Neural cell (in vitro differentiated cells): ENCODE data around the gene CYP11A1. TPM values are rescaled to one million over a fixed set of nuclear protein-coding genes. Genes with fewer than 3 reads are reported as not detected.

ENCODE experiments used
- H2AFZ ChIP-seq: fragments of 200-600, 300-800 bp; sonication (generic), shearing (Covaris generic); 2 replicates; pipeline ENCODE4 v1.6.0; 2014; ENCODE audit warnings: low read depth, mild to moderate bottlenecking, antibody characterized with exemption, low read length, moderate library complexity
- H3F3A ChIP-seq: fragments of 200-600 bp; shearing (Covaris generic); 2 replicates; pipeline ENCODE4 v1.6.1; 2016; ENCODE audit warnings: mild to moderate bottlenecking, moderate library complexity, mixed read lengths, antibody characterized with exemption, low read length; ENCODE audit not compliant: insufficient read depth, poor library complexity, severe bottlenecking
- H3K27ac ChIP-seq: fragments of 200-600, 300-800 bp; sonication (generic), shearing (Covaris generic); 2 replicates; pipeline ENCODE4 v1.5.1; 2014; ENCODE audit warnings: mild to moderate bottlenecking, low read length, moderate library complexity
- H3K27me3 ChIP-seq: fragments of 300-800, 200-600 bp; sonication (generic), shearing (Covaris generic); 2 replicates; pipeline ENCODE4 v1.6.0; 2014; ENCODE audit warnings: mild to moderate bottlenecking, low read depth, low read length, moderate library complexity; ENCODE audit not compliant: insufficient read depth
- H3K36me3 ChIP-seq: fragments of 300-800, 200-600 bp; sonication (generic), shearing (Covaris generic); 2 replicates; pipeline ENCODE4 v1.5.1; 2014; ENCODE audit warnings: mild to moderate bottlenecking, antibody characterized with exemption, low read length, moderate library complexity; ENCODE audit not compliant: insufficient read depth
- H3K4me2 ChIP-seq: fragments of 300-800, 200-600 bp; sonication (generic), shearing (Covaris generic); 2 replicates; pipeline ENCODE4 v1.6.0; 2014; ENCODE audit warnings: mild to moderate bottlenecking, low read length
- H3K4me3 ChIP-seq: fragments of 300-800, 200-600 bp; sonication (generic), shearing (Covaris generic); 2 replicates; pipeline ENCODE4 v1.5.1; 2014; ENCODE audit warnings: mild to moderate bottlenecking, low read length, moderate library complexity
- H3K79me2 ChIP-seq: fragments of 200-600 bp; shearing (Covaris generic); replicated peaks from 2 replicates; pipeline ENCODE4 v1.6.0; 2014; ENCODE audit warnings: mild to moderate bottlenecking, low read length, moderate library complexity; ENCODE audit not compliant: insufficient read depth
- H3K9ac ChIP-seq: fragments of 300-800, 200-600 bp; sonication (generic), shearing (Covaris generic); 2 replicates; pipeline ENCODE4 v1.6.1; 2016; ENCODE audit warnings: mild to moderate bottlenecking, low read length, mixed read lengths
- H3K9me2 ChIP-seq: fragments of 200-600 bp; shearing (Covaris generic); 2 replicates; pipeline ENCODE4 v1.6.1; 2016; ENCODE audit warnings: mild to moderate bottlenecking, low read length, mixed read lengths; ENCODE audit not compliant: insufficient read depth
- H3K9me3 ChIP-seq: fragments of 200-600, 300-800 bp; sonication (generic), shearing (Covaris generic); 2 replicates; pipeline ENCODE4 v1.6.1; 2016; ENCODE audit warnings: mild to moderate bottlenecking, mixed run types, low read length, moderate library complexity, mixed read lengths
- H4K20me1 ChIP-seq: fragments of 200-600 bp; shearing (Covaris generic); 2 replicates; pipeline ENCODE4 v1.6.1; 2016; ENCODE audit warnings: mild to moderate bottlenecking, mixed run types; ENCODE audit not compliant: insufficient read depth
- EP300 ChIP-seq: fragments of 450-650 bp; conservative IDR thresholded peaks from 2 replicates; pipeline ENCODE4 v1.6.1; 2014; ENCODE audit warnings: antibody characterized with exemption, mild to moderate bottlenecking, moderate library complexity; ENCODE audit not compliant: poor library complexity, severe bottlenecking
- EZH2 ChIP-seq: fragments of 200-600, 300-800 bp; shearing (Covaris generic), sonication (generic); IDR thresholded peaks from 2 replicates; pipeline ENCODE4 v1.6.1; 2014; ENCODE audit warnings: antibody characterized with exemption, low read length, borderline replicate concordance, mild to moderate bottlenecking; ENCODE audit not compliant: insufficient read depth, poor library complexity, severe bottlenecking
- MXI1 ChIP-seq: fragments of 450-650 bp; conservative IDR thresholded peaks from 2 replicates; pipeline ENCODE4 v1.6.1; 2014; ENCODE audit warnings: antibody characterized with exemption, mild to moderate bottlenecking; ENCODE audit not compliant: poor library complexity, severe bottlenecking
- POLR2AphosphoS5 ChIP-seq: IDR thresholded peaks from 2 replicates; pipeline ENCODE4 v1.6.1; 2012
- RAD21 ChIP-seq: fragments of 450-650 bp; conservative IDR thresholded peaks from 2 replicates; pipeline ENCODE4 v1.6.1; 2014; ENCODE audit warnings: antibody characterized with exemption, mild to moderate bottlenecking, moderate library complexity
- SMC3 ChIP-seq: fragments of 450-650 bp; conservative IDR thresholded peaks from 2 replicates; pipeline ENCODE4 v1.6.1; 2014; ENCODE audit warnings: antibody characterized with exemption, mild to moderate bottlenecking, moderate library complexity; ENCODE audit not compliant: poor library complexity
- TAF1 ChIP-seq: IDR thresholded peaks from 2 replicates; pipeline ENCODE4 v1.6.1; 2012; ENCODE audit warnings: low read depth
- polyA plus RNA-seq: library from polyadenylated mRNA; depleted of rRNA; stranded (reverse); fragments of >200 nt; gene quantifications from 2 replicates; pipeline ENCODE4 v1.2.3, GENCODE V29; 2014
- TF ChIP-seq, protein P1 (sequence below): fragments of 450-650 bp; IDR thresholded peaks from 2 replicates; pipeline ENCODE4 v1.5.1; 2014; ENCODE audit warnings: antibody characterized with exemption, mild to moderate bottlenecking, moderate library complexity; ENCODE audit not compliant: poor library complexity, severe bottlenecking
- TF ChIP-seq, protein P2 (sequence below): IDR thresholded peaks from 2 replicates; pipeline ENCODE4 v1.6.1; 2012; ENCODE audit warnings: borderline replicate concordance

The CYP11A1 gene
- polyA plus RNA-seq, 1 donor from 2014 or later, result not detected

DNA sequence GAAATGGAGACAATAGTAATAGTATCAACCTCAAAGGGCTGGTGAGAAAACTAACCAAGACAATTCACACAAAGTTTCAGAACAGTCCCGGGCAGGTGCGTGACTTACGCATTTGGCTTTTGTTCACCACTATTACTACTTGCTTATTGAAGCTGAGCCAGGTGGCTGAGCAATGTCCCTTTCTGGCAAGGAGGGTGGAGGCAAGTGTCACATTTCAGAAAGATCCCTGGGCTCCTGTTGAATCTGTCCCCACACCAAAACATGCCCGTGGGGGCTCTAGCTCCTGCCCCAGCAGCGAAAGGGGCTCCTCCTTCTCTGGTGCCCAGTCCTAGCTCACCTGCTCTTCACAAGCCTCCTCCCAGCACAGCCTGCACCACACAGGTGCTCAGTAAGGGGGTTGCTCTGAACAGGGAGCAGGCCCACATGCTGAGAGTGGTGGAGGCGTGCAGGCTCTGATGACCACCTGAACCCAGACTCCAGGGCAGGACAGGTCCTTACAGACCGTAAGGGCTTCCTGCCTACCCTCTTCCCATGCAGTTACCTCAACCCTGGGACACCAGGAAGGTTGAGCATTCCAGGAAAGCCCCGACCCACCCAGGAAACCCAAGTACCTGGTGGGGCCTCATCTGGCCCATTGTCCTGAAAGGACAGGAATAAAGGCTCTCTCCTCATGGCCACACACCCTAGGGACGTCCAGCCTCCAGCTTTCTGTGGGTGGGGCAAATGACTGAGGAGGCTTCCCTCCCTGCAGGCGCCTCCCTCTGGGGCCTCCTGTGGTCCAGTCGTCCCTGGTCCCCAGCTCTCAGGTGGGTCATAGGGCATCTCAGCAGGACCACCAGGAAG lies 33.7 kb upstream of the CYP11A1 start:
- Histone ChIP-seq H4K20me1 (no peaks in the 10 kb centered on the region), H3K4me2 (no peak overlapping the region), H3K79me2 (no peaks in the 10 kb centered on the region), H3K27ac (no peak overlapping the region), H3K4me3 (no peak overlapping the region), H3K27me3 (no peaks in the 10 kb centered on the region), H3K9me2 (no peaks in the 10 kb centered on the region), H2AFZ (no peak overlapping the region), H3K9ac (no peak overlapping the region), H3K36me3 (no peaks in the 10 kb centered on the region), H3K9me3 (no peaks in the 10 kb centered on the region), H3F3A (no peaks in the 10 kb centered on the region)
- TF ChIP-seq EP300, result no peak

DNA sequence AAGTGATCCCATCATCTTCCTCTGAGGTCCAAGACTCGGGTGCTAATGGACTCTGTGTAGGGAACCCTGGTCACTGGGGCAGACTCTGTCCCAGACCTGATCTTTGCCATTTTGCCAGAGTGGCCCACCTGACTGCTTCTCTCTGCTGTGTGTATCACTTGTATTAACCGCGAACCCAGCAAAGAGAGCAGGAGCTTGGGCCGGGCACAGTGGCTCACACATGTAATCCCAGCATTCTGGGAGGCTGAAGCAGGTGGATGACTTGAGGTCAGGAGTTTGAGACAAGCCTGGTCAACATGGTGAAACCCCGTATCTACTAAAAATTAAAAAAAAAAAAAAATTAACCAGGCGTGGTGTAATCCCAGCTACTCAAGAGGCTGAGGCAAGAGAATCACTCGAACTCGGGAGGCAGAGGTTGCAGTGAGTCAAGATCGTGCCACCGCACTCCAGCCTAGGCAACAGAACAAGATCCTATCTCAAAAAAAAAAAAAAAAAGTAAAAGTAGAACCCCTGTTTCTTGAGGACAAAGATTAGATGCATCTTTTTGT lies 32.9 kb upstream of the CYP11A1 start:
- H3K27ac ChIP-seq, result no peak overlapping the region
- H3K9ac ChIP-seq, result no peak overlapping the region
- no peak overlapping the region for H3K4me3 ChIP-seq
- no peak overlapping the region for H2AFZ ChIP-seq
- no peaks in the 10 kb centered on the region for H3K36me3 ChIP-seq
- H3K9me3 ChIP-seq, result no peaks in the 10 kb centered on the region
- TF ChIP-seq EZH2 (no peak), SMC3 (no peak), RAD21 (no peak), EP300 (no peak), TAF1 (no peak), POLR2AphosphoS5 (no peak), MXI1 (no peak)
- TF ChIP-seq, protein P1, sequence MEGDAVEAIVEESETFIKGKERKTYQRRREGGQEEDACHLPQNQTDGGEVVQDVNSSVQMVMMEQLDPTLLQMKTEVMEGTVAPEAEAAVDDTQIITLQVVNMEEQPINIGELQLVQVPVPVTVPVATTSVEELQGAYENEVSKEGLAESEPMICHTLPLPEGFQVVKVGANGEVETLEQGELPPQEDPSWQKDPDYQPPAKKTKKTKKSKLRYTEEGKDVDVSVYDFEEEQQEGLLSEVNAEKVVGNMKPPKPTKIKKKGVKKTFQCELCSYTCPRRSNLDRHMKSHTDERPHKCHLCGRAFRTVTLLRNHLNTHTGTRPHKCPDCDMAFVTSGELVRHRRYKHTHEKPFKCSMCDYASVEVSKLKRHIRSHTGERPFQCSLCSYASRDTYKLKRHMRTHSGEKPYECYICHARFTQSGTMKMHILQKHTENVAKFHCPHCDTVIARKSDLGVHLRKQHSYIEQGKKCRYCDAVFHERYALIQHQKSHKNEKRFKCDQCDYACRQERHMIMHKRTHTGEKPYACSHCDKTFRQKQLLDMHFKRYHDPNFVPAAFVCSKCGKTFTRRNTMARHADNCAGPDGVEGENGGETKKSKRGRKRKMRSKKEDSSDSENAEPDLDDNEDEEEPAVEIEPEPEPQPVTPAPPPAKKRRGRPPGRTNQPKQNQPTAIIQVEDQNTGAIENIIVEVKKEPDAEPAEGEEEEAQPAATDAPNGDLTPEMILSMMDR, result no peak
- TF ChIP-seq, protein P2, sequence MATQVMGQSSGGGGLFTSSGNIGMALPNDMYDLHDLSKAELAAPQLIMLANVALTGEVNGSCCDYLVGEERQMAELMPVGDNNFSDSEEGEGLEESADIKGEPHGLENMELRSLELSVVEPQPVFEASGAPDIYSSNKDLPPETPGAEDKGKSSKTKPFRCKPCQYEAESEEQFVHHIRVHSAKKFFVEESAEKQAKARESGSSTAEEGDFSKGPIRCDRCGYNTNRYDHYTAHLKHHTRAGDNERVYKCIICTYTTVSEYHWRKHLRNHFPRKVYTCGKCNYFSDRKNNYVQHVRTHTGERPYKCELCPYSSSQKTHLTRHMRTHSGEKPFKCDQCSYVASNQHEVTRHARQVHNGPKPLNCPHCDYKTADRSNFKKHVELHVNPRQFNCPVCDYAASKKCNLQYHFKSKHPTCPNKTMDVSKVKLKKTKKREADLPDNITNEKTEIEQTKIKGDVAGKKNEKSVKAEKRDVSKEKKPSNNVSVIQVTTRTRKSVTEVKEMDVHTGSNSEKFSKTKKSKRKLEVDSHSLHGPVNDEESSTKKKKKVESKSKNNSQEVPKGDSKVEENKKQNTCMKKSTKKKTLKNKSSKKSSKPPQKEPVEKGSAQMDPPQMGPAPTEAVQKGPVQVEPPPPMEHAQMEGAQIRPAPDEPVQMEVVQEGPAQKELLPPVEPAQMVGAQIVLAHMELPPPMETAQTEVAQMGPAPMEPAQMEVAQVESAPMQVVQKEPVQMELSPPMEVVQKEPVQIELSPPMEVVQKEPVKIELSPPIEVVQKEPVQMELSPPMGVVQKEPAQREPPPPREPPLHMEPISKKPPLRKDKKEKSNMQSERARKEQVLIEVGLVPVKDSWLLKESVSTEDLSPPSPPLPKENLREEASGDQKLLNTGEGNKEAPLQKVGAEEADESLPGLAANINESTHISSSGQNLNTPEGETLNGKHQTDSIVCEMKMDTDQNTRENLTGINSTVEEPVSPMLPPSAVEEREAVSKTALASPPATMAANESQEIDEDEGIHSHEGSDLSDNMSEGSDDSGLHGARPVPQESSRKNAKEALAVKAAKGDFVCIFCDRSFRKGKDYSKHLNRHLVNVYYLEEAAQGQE, result no peak
- no peaks in the 10 kb centered on the region for H4K20me1 ChIP-seq
- H3F3A ChIP-seq, result no peaks in the 10 kb centered on the region
- H3K79me2 ChIP-seq, result no peaks in the 10 kb centered on the region
- H3K27me3 ChIP-seq, result no peaks in the 10 kb centered on the region
- H3K9me2 ChIP-seq, result no peaks in the 10 kb centered on the region
- no peak overlapping the region for H3K4me2 ChIP-seq
